K562 (cell line): ENCODE data around the gene UBE2H. TPM values are rescaled to one million over a fixed set of nuclear protein-coding genes. Genes with fewer than 3 reads are reported as not detected.

Experiments used
- BRD4 ChIP-seq: fragments of 200-600 bp; sonication (generic); IDR thresholded peaks from 2 replicates; pipeline ENCODE4 v1.6.1; 2017; ENCODE audit warnings: inconsistent platforms
- CLOCK ChIP-seq: fragments of 250-450 bp; sonication (Bioruptor Pico); IDR thresholded peaks from 2 replicates; pipeline ENCODE4 v1.4.0; 2020; ENCODE audit warnings: mild to moderate bottlenecking, moderate library complexity, borderline replicate concordance
- HMGXB4 ChIP-seq: sonication (generic); formaldehyde crosslinking; IDR thresholded peaks from 2 replicates; pipeline ENCODE4 v1.8.1; 2023; ENCODE audit warnings: mild to moderate bottlenecking, missing genetic modification reagents
- HOMEZ ChIP-seq: fragments of 250-450 bp; sonication (Bioruptor Pico); IDR thresholded peaks from 2 replicates; pipeline ENCODE4 v1.4.0; 2020; ENCODE audit warnings: mild to moderate bottlenecking, moderate library complexity
- MECOM ChIP-seq: fragments of 250-450 bp; sonication (Bioruptor Pico); IDR thresholded peaks from 2 replicates; pipeline ENCODE4 v1.8.0; 2022; ENCODE audit warnings: inconsistent platforms
- MNT ChIP-seq, 2 experiments: fragments of 450-650 bp; conservative IDR thresholded peaks; 2 replicates each; pipeline ENCODE4 v1.6.1; 2017; ENCODE audit warnings: mild to moderate bottlenecking in 2 of 2, moderate library complexity in 2 of 2
- NR1H2 ChIP-seq: sonication (generic); formaldehyde crosslinking; IDR thresholded peaks from 2 replicates; pipeline ENCODE4 v1.4.0; 2020; ENCODE audit warnings: mild to moderate bottlenecking, missing genetic modification reagents
- PHF8 ChIP-seq: fragments of 200-600 bp; sonication (generic); IDR thresholded peaks from 2 replicates; pipeline ENCODE4 v1.6.1; 2012; ENCODE audit warnings: mixed run types, mild to moderate bottlenecking, inconsistent platforms, low read length, moderate library complexity, borderline replicate concordance
- RBFOX2 ChIP-seq: fragments of 200-400 bp; formaldehyde crosslinking; IDR thresholded peaks from 2 replicates; pipeline ENCODE4 v1.6.1; 2017; ENCODE audit warnings: low read depth, mild to moderate bottlenecking, low read length, moderate library complexity
- RBM22 ChIP-seq: fragments of 200-400 bp; formaldehyde crosslinking; IDR thresholded peaks from 2 replicates; pipeline ENCODE4 v1.6.1; 2018; ENCODE audit warnings: low read length, low read depth; ENCODE audit not compliant: poor library complexity, severe bottlenecking
- RUNX1 ChIP-seq: sonication (generic); IDR thresholded peaks from 2 replicates; pipeline ENCODE4 v1.6.1; 2016; ENCODE audit warnings: antibody characterized with exemption, low read depth
- TRIM25 ChIP-seq: fragments of 450-650 bp; IDR thresholded peaks from 2 replicates; pipeline ENCODE4 v1.7.0; 2016; ENCODE audit warnings: borderline replicate concordance
- ZBED1 ChIP-seq: IDR thresholded peaks from 2 replicates; pipeline ENCODE4 v1.6.1; 2014
- ZBTB26 ChIP-seq: fragments of 450-650 bp; formaldehyde crosslinking; IDR thresholded peaks from 2 replicates; pipeline ENCODE4 v1.4.0; 2022; ENCODE audit warnings: missing genetic modification characterization
- ZNF174 ChIP-seq: fragments of 250-450 bp; sonication (Bioruptor Pico); IDR thresholded peaks from 2 replicates; pipeline ENCODE4 v1.4.0; 2020; ENCODE audit warnings: mild to moderate bottlenecking
- ZNF23 ChIP-seq: fragments of 250-450 bp; sonication (Bioruptor Pico); IDR thresholded peaks from 2 replicates; pipeline ENCODE4 v1.4.0; 2020; ENCODE audit warnings: mild to moderate bottlenecking
- ZNF764 ChIP-seq: fragments of 250-450 bp; sonication (Bioruptor Pico); IDR thresholded peaks from 2 replicates; pipeline ENCODE4 v1.4.0; 2020; ENCODE audit warnings: low read depth, mild to moderate bottlenecking, moderate library complexity
- polyA plus RNA-seq, 8 experiments: library from polyadenylated mRNA; depleted of rRNA in 4 of 8; stranded (reverse) in 5 of 8; unstranded in 3 of 8; fragments of >200 nt; fragmentation: Nextera tagmentation in 2 of 8; fragmentation: Illumina TruSeq in 1 of 8; extraction: Ambion mirVana in 2 of 8; extraction: Trizol in 1 of 8; gene quantifications; 2 replicates each; pipeline versions ENCODE4 v1.2.1 to v1.2.3, GENCODE V29; 2011 to 2014; ENCODE audit warnings: inconsistent platforms in 1 of 8, missing spikeins in 1 of 8
- total RNA-seq, 7 experiments: library from RNA; depleted of rRNA in 6 of 7; stranded (reverse); fragments of >200 nt in 6 of 7; fragmentation: Illumina TruSeq in 2 of 7; extraction: Trizol in 2 of 7; gene quantifications; 2 replicates each; pipeline versions ENCODE4 v1.2.1 to v1.2.3, GENCODE V29; 2011 to 2021; ENCODE audit warnings: low replicate concordance in 1 of 7

The UBE2H gene
- total and polyA plus RNA-seq, 9 of the 15 experiments (the other 6 are each of a cell fraction or from before 2014, with no cell fraction given) = 6.3 to 33.0 (median 13.3) TPM

GRCh38 chr7:129825209-129825970 is 127.4 kb downstream of the UBE2H start (continued):
- TF ChIP-seq CLOCK (CRISPR knock-in tag) (peak; percentile 51; the same call in 1 of the 2 replicates), RBM22 (peak; percentile 19), ZNF764 (CRISPR knock-in tag) (no peak), PHF8 (peak; percentile 40; the same call in 1 of the 2 replicates), ZNF23 (CRISPR knock-in tag) (no peak), TRIM25 (no peak), RBFOX2 (peak; percentile 57), NR1H2 (no peak), MECOM (CRISPR knock-in tag) (no peak), RUNX1 (no peak), MNT (conservative IDR thresholded peaks at IDR 0.05) (no peak), BRD4 (no peak), HOMEZ (no peak), ZBED1 (no peak), HMGXB4 (CRISPR knock-in tag) (no peak), ZNF174 (CRISPR knock-in tag) (no peak), ZBTB26 (CRISPR knock-in tag) (no peak)
